Adrenal gland (tissue), 5 donors: ENCODE data around the gene SSBP2.

ENCODE experiments used
- POLR2A ChIP-seq, 2 donors: fragments of 450-650 bp; IDR thresholded peaks; one replicate each; pipeline ENCODE4 v1.6.1; 2017; ENCODE audit warnings: antibody characterized with exemption in 2 of 2, mild to moderate bottlenecking in 2 of 2, moderate library complexity in 1 of 2
- TF ChIP-seq, protein P1 (sequence below), 6 experiments: fragments of 450-650 bp in 4 of 6; fragments of 200-600 bp in 2 of 6; sonication (generic) in 1 of 6; IDR thresholded peaks; 1 replicate in 5 of 6; 2 replicates in 1 of 6; pipeline versions ENCODE4 v1.5.1 to v1.8.0; 2016 to 2021; ENCODE audit warnings: antibody characterized with exemption in 6 of 6, mild to moderate bottlenecking in 2 of 6, moderate library complexity in 1 of 6
- donor health status: DM: no; HTN: no; CAD: no.

DNA sequence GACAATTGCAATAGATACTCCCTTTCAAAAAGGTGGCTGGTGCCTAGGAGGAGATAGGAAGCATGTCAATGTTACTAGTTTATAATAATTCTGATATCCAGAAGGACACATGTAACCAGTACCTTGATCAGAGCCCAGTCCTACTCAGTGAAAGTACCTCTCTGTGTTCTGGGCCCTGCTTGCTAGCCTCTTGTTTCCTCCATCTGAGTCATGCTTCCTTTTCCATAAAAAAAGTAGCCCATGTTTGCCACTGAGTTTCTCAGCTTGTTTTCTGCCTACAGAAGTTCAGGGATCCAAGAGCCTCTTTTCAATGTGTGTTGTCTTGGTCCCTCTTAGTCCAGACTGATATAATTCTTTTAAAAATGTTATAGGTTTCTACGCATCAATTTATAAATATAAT lies 149.0 kb downstream of the SSBP2 start:
- TF ChIP-seq, protein P1, sequence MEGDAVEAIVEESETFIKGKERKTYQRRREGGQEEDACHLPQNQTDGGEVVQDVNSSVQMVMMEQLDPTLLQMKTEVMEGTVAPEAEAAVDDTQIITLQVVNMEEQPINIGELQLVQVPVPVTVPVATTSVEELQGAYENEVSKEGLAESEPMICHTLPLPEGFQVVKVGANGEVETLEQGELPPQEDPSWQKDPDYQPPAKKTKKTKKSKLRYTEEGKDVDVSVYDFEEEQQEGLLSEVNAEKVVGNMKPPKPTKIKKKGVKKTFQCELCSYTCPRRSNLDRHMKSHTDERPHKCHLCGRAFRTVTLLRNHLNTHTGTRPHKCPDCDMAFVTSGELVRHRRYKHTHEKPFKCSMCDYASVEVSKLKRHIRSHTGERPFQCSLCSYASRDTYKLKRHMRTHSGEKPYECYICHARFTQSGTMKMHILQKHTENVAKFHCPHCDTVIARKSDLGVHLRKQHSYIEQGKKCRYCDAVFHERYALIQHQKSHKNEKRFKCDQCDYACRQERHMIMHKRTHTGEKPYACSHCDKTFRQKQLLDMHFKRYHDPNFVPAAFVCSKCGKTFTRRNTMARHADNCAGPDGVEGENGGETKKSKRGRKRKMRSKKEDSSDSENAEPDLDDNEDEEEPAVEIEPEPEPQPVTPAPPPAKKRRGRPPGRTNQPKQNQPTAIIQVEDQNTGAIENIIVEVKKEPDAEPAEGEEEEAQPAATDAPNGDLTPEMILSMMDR (IDR thresholded peaks at IDR 0.05): no peak
- no peak for TF ChIP-seq POLR2A (IDR thresholded peaks at IDR 0.05)
